M059J (cell line): Measurements from ENCODE around the gene NTRK2. TPM values are rescaled to one million over a fixed set of nuclear protein-coding genes. Genes with fewer than 3 reads are reported as not detected.
A peak's percentile ranks its signal among the peaks of the same experiment; 100 is the strongest.

Experiments used
- DNase-seq: peaks from one replicate; pipeline ENCODE4 v3.0.0-alpha.2; 2012; ENCODE audit warnings: low read depth
- total RNA-seq: library from RNA; depleted of rRNA; stranded (reverse); fragments of >200 nt; shearing (Covaris generic); gene quantifications from 2 replicates; pipeline ENCODE4 v1.2.3, GENCODE V29; 2014

The NTRK2 gene
- total RNA-seq, 1 experiment from 2014 or later = 1.1 TPM

GRCh38 chr9:84937180-84937579 is 267.7 kb downstream of the NTRK2 start:
- DNase-seq = no peak

DNA sequence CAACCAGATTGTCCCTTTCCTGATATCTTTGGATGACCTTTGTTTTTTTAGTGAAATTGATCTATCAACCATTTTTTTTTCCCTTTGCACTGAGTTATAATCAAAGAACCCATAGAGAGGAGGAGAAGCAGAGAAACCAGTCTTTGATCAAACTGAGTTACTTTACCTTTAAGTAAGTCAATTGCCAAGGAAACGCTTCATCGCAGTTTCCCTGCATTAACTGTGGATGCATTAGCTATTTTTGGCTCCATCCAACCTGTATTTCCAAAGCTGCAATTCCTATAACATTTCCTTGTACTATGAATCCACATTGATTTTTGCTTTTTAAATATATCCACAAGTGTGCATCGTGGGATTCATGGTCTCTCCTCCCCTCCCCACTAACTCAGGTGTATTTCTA is 268.1 kb downstream of the NTRK2 start:
- no peak for DNase-seq

DNA sequence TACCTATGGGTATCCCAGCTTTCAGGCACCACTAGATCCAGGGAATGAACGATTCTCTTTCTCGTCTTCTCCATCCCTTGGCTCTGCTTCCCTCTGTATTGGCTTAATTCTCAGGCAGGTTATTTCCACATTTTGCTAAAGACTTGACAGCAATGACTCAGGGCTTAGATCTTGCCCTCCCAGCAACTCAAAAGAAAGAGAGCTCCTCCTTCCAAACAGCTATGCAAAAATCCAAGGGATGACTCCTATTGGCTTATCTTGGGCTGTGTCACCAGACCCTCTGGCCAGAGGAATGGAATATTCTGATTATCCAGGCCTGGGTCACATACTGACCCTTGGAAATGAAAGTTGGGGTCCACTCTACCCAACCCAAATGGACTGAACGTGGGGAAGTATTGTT is 270.2 kb downstream of the NTRK2 start:
- peak; percentile 36 for DNase-seq

- peak; percentile 86 for DNase-seq
Measured at GRCh38 chr9:84940294-84940693, 270.8 kb downstream of the NTRK2 start.

- no peak for DNase-seq
Measured at GRCh38 chr9:84941792-84942191, 272.3 kb downstream of the NTRK2 start.

GRCh38 chr9:84943482-84944050 is 274.0 kb downstream of the NTRK2 start:
- DNase-seq = no peak

GRCh38 chr9:84945878-84946538 is 276.5 kb downstream of the NTRK2 start:
- DNase-seq = no peak

- DNase-seq = peak; percentile 81
Measured at GRCh38 chr9:84947412-84947972, 278.0 kb downstream of the NTRK2 start.

DNA sequence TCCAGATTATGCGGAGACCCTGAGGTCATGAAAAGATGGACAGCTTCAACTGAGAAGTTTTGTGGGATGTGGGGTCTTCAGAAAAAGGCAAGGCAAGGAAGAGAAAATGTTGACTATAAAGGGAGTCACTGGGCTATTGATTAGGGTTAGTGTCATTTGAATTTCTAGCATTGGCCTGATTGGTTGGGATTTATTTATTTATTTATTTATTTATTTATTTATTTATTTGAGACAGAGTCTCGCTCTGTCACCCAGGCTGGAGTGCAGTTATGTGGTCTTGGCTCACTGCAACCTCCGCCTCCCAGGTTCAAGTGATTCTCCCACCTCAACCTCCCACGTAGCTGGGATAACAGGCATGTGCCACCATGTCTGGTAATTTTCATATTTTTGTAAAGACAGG is 279.7 kb downstream of the NTRK2 start:
- no peak for DNase-seq

GRCh38 chr9:84949971-84950370 is 280.4 kb downstream of the NTRK2 start:
- DNase-seq = no peak

GRCh38 chr9:84950879-84951811 is 281.6 kb downstream of the NTRK2 start:
- no peak for DNase-seq

DNA sequence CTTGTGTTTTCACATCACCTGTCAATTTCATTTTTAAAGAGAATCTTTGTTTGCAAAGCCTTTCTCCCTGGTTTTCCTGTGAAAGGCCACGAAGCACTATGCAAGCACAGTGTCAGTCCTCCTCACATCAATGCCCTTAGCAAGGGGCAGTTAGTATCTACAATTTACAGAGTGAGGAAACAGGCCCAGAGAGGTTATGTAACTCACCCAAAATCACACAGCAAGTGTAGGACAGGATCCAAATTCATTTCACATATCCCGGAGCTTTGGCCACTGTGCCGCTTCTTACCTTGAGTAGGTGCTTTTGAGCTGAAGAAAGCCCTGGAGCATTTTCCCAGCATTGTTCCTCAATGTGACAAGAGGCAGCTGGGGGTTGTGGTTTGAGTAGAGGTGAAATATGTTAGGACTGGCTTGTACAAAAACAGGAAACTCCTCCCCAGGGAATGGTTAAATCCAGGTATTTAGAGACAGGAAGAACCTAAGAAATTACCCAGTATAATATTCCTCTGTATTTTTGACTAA is 283.8 kb downstream of the NTRK2 start:
- no peak for DNase-seq

DNA sequence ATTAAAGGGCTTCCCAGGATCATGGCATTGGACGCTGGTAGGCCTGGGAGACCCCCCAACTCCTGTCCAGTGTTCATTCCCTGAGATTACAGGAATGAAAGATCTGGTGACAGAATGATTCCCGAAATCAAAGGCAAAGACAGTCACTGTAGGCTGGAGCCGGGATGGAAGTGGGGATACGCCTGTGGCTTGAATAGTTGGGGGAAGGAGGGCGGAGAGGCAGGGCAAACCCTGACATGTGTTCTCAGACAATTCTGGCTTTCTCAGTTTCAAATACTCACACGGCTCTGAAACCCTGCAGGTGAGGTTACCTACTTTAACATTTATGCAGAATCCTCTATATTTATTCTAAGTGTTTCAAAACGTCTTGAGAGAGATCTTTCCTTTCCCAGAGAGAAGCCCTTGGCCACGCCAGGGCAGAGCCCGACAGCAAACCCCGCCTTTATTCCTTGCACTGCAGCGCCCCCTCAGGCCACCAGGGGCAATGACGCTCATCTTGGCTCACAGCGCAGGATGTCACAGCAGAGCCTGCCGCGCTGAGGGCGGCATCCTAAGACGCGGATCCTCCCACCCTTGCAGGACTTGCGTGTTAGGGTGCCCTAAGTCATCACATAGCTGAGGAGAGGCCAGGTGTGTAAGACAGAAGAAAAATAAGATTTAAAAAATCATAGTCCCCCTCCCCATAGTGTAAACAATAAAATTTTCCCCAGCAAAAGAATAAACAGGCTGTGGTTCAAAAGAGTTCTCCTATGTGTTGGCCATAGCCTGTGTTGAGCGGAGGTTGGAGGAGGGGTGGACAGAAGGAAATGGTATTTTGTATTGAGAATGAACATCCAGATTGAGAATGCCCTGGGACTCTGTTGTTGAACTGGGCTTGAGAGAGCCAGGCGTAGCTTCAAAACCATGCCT is 284.5 kb downstream of the NTRK2 start:
- peak; percentile 60 for DNase-seq

GRCh38 chr9:84955155-84955554 is 285.6 kb downstream of the NTRK2 start:
- no peak for DNase-seq

GRCh38 chr9:84955971-84956370 is 286.4 kb downstream of the NTRK2 start:
- peak; percentile 49 for DNase-seq

- no peak for DNase-seq
Measured at GRCh38 chr9:84959339-84959738, 289.8 kb downstream of the NTRK2 start.

GRCh38 chr9:84966876-84967830 is 297.6 kb downstream of the NTRK2 start:
- DNase-seq = no peak

DNA sequence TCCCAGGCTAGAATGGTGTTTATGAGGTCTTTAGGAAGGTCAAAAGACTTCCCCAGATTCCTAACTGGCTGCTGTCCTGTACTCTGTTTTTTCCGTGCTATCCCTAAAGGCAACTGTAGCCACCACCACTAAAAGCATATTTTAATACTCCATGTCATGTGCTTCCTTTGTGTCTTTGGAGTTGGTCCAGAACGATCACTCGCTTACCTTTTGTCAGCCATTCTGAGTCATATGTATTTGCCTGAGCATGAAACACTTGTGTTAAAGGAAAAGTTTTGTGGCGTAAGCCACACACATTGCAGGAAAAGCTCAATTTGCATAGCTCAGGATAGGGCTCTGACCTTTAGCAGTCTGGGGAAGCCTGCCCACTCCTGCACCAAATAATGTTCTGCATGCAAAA is 299.6 kb downstream of the NTRK2 start:
- DNase-seq = peak; percentile 90

DNA sequence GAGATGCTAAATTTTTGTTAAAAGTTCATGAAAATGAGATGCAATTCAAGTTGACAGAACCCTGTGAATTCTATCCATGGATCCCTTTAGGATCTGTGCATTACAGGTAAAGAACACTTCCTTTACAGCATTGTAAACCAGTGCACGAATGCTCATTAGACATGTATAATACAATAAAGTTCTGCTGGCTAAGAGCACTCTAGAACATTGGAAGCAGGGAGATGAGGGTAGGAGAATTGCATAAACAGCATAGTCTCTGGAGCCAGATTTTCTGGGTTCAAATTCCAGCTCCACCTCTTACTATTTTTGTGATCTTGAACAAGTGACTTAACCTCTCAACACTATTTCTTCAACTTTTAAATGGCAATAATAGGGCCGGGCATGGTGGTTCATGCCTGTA is 300.2 kb downstream of the NTRK2 start:
- no peak for DNase-seq

GRCh38 chr9:84970432-84970831 is 300.9 kb downstream of the NTRK2 start:
- DNase-seq = peak; percentile 81
